Nephron progenitor cell (in vitro differentiated cells): ENCODE data around the gene KLHL5.

Experiments used
- DNase-seq: peaks from one replicate; pipeline ENCODE4 v3.0.0; 2021
- H3K27ac Mint-ChIP-seq: 2 replicates; pipeline ENCODE4 v1.8.0; 2021; ENCODE audit warnings: mild to moderate bottlenecking, moderate library complexity, mixed read lengths
- H3K27me3 Mint-ChIP-seq: 2 replicates; pipeline ENCODE4 v1.8.0; 2021; ENCODE audit warnings: mild to moderate bottlenecking, low read depth, mixed read lengths; ENCODE audit not compliant: poor library complexity
- H3K36me3 Mint-ChIP-seq: 2 replicates; pipeline ENCODE4 v1.8.0; 2021; ENCODE audit warnings: low read depth, mixed read lengths
- H3K4me1 Mint-ChIP-seq: 2 replicates; pipeline ENCODE4 v1.8.0; 2021; ENCODE audit warnings: mixed read lengths
- H3K4me3 Mint-ChIP-seq: 2 replicates; pipeline ENCODE4 v1.8.0; 2021; ENCODE audit warnings: mild to moderate bottlenecking, moderate library complexity, mixed read lengths
- H3K9me3 Mint-ChIP-seq: 2 replicates; pipeline ENCODE4 v1.8.0; 2021; ENCODE audit warnings: mild to moderate bottlenecking, moderate library complexity, mixed read lengths
- CTCF ChIP-seq: fragments of 200-600 bp; sonication (generic); IDR thresholded peaks from 2 replicates; pipeline ENCODE4 v1.5.0; 2021; ENCODE audit warnings: antibody characterized with exemption

The KLHL5 gene

GRCh38 chr4:39066371-39066770 is 4.3 kb downstream of the KLHL5 start:
- no peak for TF ChIP-seq CTCF
- Mint-ChIP-seq H3K36me3 (no peaks in the 10 kb centered on the region), H3K27me3 (no peaks in the 10 kb centered on the region), H3K4me3 (no peak overlapping the region), H3K4me1 (peaks cover 23% of the 10 kb centered on the region), H3K9me3 (no peaks in the 10 kb centered on the region), H3K27ac (no peak overlapping the region)
- no peak for DNase-seq

GRCh38 chr4:39067031-39067430 is 5.0 kb downstream of the KLHL5 start:
- no peaks in the 10 kb centered on the region for H3K36me3 Mint-ChIP-seq
- no peak for DNase-seq
- peaks cover 17% of the 10 kb centered on the region for H3K4me1 Mint-ChIP-seq
- H3K4me3 Mint-ChIP-seq = no peak overlapping the region
- H3K27ac Mint-ChIP-seq = no peak overlapping the region
- H3K9me3 Mint-ChIP-seq = no peaks in the 10 kb centered on the region
- H3K27me3 Mint-ChIP-seq = no peaks in the 10 kb centered on the region
- no peak for TF ChIP-seq CTCF

GRCh38 chr4:39067451-39067850 is 5.4 kb downstream of the KLHL5 start:
- peaks cover 13% of the 10 kb centered on the region for H3K4me1 Mint-ChIP-seq
- H3K36me3 Mint-ChIP-seq = no peaks in the 10 kb centered on the region
- H3K27me3 Mint-ChIP-seq = no peaks in the 10 kb centered on the region
- H3K9me3 Mint-ChIP-seq = no peaks in the 10 kb centered on the region
- H3K27ac Mint-ChIP-seq = no peak overlapping the region
- H3K4me3 Mint-ChIP-seq = no peak overlapping the region
- no peak for TF ChIP-seq CTCF
- DNase-seq = no peak

- Mint-ChIP-seq H3K36me3 (no peaks in the 10 kb centered on the region), H3K9me3 (no peaks in the 10 kb centered on the region), H3K4me3 (no peak overlapping the region), H3K4me1 (peaks cover 9% of the 10 kb centered on the region), H3K27ac (no peak overlapping the region), H3K27me3 (peaks cover 2% of the 10 kb centered on the region)
- DNase-seq = no peak
- TF ChIP-seq CTCF = no peak
These were observed 6.9 kb downstream of the KLHL5 start for GRCh38 chr4:39068907-39069306.

GRCh38 chr4:39078829-39079228 is 16.8 kb downstream of the KLHL5 start:
- no peaks in the 10 kb centered on the region for H3K4me1 Mint-ChIP-seq
- TF ChIP-seq CTCF = no peak
- peaks cover 47% of the 10 kb centered on the region for H3K36me3 Mint-ChIP-seq
- H3K9me3 Mint-ChIP-seq = no peaks in the 10 kb centered on the region
- DNase-seq = no peak
- no peak overlapping the region for H3K4me3 Mint-ChIP-seq
- H3K27ac Mint-ChIP-seq = no peak overlapping the region
- H3K27me3 Mint-ChIP-seq = no peaks in the 10 kb centered on the region

GRCh38 chr4:39083164-39083563 is 21.1 kb downstream of the KLHL5 start:
- Mint-ChIP-seq H3K36me3 (peaks cover 23% of the 10 kb centered on the region), H3K27me3 (no peaks in the 10 kb centered on the region), H3K27ac (no peak overlapping the region), H3K4me1 (no peaks in the 10 kb centered on the region), H3K4me3 (no peak overlapping the region), H3K9me3 (no peaks in the 10 kb centered on the region)
- no peak for TF ChIP-seq CTCF
- no peak for DNase-seq
